ENCODE results near the gene P4HTM. TPM values are rescaled to one million over a fixed set of nuclear protein-coding genes. Genes with fewer than 3 reads are reported as not detected.
A peak's percentile ranks its signal among the peaks of the same experiment; 100 is the strongest.

Gene P4HTM
- total RNA-seq, 2 donors from 2014 or later = 57.6 to 75.1 TPM

DNA sequence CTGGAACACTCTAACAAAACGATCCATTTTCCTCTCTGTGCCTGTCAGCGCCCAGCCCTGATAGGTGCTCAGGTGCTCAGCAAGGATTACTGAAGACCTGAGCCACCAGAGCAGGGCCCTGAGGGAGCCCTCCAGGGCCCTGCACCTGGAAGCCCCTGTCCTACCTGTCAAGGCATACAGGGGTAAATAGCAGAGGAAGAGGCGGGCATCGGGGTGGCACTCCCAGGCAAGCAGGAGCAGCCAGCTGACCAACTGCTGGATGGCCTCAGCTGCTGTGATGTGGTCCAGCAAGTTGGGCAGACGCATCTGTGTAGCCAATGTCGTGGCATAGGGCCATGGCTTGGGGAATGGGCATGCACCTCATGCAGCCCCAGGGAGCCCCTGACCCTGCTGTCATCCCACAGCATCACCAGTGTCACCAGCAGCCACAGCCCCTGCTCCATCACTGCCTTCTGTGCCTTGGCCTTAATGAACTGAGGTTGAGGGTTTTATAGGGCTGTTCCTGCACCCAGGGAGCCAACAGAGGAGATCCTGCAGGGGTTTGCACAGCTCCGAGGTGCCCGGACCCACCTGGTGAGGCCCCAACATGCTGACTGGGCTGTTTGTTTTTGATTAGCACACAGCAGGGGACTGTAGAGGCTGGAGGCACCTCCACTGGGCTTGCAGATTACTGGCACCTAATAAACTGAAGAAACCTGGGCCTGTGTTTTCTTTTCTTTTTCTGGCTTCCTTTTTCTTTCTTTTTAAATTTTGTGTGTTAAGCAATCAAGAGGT is 9.2 kb downstream of the P4HTM start:
- ATAC-seq (ENCODE audit: insufficient number of reproducible peaks, low FRiP score, low read depth) (no peak), DNase-seq (ENCODE audit: low spot score) (no peak)
- no peak overlapping the region for H3K27ac ChIP-seq
- no peaks in the 10 kb centered on the region for H3K4me1 ChIP-seq (ENCODE audit: control insufficient read depth in 1 of 2, low read depth in 2 of 2)
- TF ChIP-seq, protein P1, sequence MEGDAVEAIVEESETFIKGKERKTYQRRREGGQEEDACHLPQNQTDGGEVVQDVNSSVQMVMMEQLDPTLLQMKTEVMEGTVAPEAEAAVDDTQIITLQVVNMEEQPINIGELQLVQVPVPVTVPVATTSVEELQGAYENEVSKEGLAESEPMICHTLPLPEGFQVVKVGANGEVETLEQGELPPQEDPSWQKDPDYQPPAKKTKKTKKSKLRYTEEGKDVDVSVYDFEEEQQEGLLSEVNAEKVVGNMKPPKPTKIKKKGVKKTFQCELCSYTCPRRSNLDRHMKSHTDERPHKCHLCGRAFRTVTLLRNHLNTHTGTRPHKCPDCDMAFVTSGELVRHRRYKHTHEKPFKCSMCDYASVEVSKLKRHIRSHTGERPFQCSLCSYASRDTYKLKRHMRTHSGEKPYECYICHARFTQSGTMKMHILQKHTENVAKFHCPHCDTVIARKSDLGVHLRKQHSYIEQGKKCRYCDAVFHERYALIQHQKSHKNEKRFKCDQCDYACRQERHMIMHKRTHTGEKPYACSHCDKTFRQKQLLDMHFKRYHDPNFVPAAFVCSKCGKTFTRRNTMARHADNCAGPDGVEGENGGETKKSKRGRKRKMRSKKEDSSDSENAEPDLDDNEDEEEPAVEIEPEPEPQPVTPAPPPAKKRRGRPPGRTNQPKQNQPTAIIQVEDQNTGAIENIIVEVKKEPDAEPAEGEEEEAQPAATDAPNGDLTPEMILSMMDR (IDR thresholded peaks at IDR 0.05) = no peak
- no peaks in the 10 kb centered on the region for H3K36me3 ChIP-seq
- H3K4me3 ChIP-seq = no peak overlapping the region
- H3K27me3 ChIP-seq (replicated peaks; ENCODE audit: insufficient read depth) = no peaks in the 10 kb centered on the region
- no peaks in the 10 kb centered on the region for H3K9me3 ChIP-seq

DNA sequence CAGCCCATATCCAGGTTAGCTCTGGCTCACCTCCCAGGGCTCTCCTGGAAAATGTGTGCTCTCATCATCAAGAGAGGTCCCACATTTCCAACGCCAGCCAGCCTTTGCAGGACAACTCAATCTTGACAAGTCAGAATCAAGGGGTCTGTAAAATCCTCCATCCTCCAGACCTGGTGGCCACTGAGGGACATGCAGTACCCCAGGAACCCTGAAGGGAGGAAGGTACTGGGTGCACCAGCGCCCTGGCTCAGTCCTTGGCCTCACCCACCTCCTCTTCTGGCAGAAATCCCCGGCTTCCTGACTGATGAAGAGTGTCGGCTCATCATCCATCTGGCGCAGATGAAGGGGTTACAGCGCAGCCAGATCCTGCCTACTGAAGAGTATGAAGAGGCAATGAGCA is 11.1 kb downstream of the P4HTM start:
- H3K4me3 ChIP-seq = no peak overlapping the region
- peaks cover 1 to 3% of the 10 kb centered on the region in 2 donors for H3K4me1 ChIP-seq (ENCODE audit: control insufficient read depth in 1 of 2, low read depth in 2 of 2)
- ATAC-seq (ENCODE audit: insufficient number of reproducible peaks, low FRiP score, low read depth) (no peak), DNase-seq (ENCODE audit: low spot score) (no peak)
- H3K27me3 ChIP-seq (replicated peaks; ENCODE audit: insufficient read depth) = no peaks in the 10 kb centered on the region
- TF ChIP-seq, protein P1 (IDR thresholded peaks at IDR 0.05) = no peak
- H3K27ac ChIP-seq = no peak overlapping the region
- no peaks in the 10 kb centered on the region for H3K9me3 ChIP-seq
- H3K36me3 ChIP-seq = no peaks in the 10 kb centered on the region

DNA sequence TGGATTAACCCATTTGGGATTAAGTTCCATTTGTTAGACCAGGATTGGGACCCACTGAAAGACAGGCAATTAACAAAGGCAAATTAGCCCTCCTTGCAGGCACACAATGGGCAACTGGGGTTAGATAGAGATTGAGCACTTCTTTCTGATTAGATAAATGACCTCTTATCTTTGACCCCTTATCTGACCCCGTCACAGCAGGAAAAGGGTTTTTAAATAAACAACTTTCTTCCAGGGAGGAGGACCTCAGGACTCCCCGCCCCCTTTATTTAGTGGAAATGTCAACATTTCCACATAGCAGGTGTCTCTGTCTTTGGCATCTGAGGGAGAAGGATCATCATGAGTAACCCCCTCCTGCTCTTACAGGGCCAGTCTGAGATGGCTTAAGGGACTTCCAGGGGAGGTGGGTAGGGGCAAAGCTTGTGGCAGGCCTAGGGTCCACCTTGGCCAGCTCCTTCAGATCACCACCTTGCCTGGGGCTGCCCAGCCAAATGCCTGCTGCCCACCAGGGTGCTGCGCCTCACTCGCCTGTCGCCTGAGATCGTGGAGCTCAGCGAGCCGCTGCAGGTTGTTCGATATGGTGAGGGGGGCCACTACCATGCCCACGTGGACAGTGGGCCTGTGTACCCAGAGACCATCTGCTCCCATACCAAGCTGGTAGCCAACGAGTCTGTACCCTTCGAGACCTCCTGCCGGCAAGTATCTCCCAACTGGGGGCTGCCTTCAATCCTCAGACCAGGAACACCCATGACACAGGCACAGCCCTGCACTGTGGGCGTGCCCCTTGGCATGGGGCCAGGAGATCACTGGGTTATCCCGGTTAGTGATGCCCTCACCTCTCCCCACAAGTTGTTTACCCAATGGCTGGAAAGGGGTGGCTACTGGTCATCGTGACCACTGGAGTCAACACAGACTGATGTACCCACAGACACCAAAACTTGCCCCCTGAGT is 14.6 kb downstream of the P4HTM start:
- Histone ChIP-seq H3K4me3 (no peak overlapping the region), H3K27ac (no peak overlapping the region), H3K27me3 (replicated peaks; ENCODE audit: insufficient read depth) (no peaks in the 10 kb centered on the region), H3K36me3 (no peaks in the 10 kb centered on the region), H3K4me1 (ENCODE audit: control insufficient read depth in 1 of 2, low read depth in 2 of 2) (peaks cover 5 to 21% of the 10 kb centered on the region in 2 donors), H3K9me3 (no peaks in the 10 kb centered on the region)
- ATAC-seq (ENCODE audit: insufficient number of reproducible peaks, low FRiP score, low read depth) = no peak
- DNase-seq (ENCODE audit: low spot score) = no peak
- TF ChIP-seq, protein P1 (IDR thresholded peaks at IDR 0.05) = no peak

DNA sequence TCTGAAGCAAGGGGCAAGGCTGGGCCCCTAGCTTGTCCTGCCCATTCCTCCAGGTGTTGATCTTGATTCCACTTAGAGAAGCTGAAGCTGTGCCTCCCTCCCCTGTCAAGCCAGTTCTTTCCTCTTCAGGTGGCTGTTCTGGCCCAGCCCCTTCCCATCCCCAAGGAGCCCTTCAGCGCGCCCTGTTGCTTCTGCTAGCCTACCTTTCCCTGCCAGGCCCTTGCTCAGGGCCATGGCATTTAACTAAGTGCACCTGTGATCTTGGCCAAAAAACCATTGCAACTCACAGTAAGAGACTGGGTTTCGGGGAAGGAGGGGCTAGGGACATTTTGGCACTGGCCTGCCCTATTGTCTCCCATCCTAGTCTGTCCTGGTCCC is 15.3 kb downstream of the P4HTM start:
- no peak for DNase-seq (ENCODE audit: low spot score)
- Histone ChIP-seq H3K4me3 (no peak overlapping the region), H3K36me3 (no peaks in the 10 kb centered on the region), H3K27ac (no peak overlapping the region), H3K27me3 (replicated peaks; ENCODE audit: insufficient read depth) (no peaks in the 10 kb centered on the region), H3K4me1 (ENCODE audit: control insufficient read depth in 1 of 2, low read depth in 2 of 2) (peaks cover 5 to 21% of the 10 kb centered on the region in 2 donors), H3K9me3 (no peaks in the 10 kb centered on the region)
- no peak for ATAC-seq (ENCODE audit: insufficient number of reproducible peaks, low FRiP score, low read depth)
- TF ChIP-seq, protein P1 (IDR thresholded peaks at IDR 0.05) = no peak

DNA sequence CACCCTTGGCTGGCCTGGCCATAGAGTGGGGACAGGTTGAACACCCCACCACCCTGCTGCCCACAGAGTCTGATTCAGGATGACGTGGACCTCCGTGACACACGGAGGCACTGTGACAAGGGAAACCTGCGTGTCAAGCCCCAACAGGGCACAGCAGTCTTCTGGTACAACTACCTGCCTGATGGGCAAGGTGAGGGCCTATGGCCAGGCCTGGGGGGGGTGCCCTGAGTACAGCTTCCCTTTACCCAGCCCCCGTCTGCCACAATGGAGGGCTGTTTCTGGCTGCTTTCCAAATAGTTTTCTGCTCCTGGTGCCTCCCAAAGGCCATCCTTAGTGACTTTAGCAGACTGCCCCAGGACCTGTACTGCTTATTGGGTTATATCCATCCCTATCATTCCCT is 16.0 kb downstream of the P4HTM start:
- Histone ChIP-seq H3K27ac (peak overlapping the region; percentile 88 to 97), H3K36me3 (no peaks in the 10 kb centered on the region), H3K4me1 (ENCODE audit: control insufficient read depth in 1 of 2, low read depth in 2 of 2) (peaks cover 5 to 21% of the 10 kb centered on the region in 2 donors), H3K9me3 (no peaks in the 10 kb centered on the region), H3K4me3 (peak overlapping the region; percentile 91), H3K27me3 (replicated peaks; ENCODE audit: insufficient read depth) (no peaks in the 10 kb centered on the region)
- TF ChIP-seq, protein P1 (IDR thresholded peaks at IDR 0.05) = no peak
- ATAC-seq (ENCODE audit: insufficient number of reproducible peaks, low FRiP score, low read depth) = no peak
- no peak for DNase-seq (ENCODE audit: low spot score)
